ENCODE results near the gene KSR1. TPM values are rescaled to one million over a fixed set of nuclear protein-coding genes. Genes with fewer than 3 reads are reported as not detected.
A peak's percentile ranks its signal among the peaks of the same experiment; 100 is the strongest.

The KSR1 gene
- total RNA-seq, 1 donor from 2014 or later: 90.2 TPM

GRCh38 chr17:27540318-27541101, 84.3 kb downstream of the KSR1 start:
- no peak overlapping the region for H3K4me3 Mint-ChIP-seq (ENCODE audit: unreplicated experiment)
- Histone ChIP-seq H3K4me2 (ENCODE audit: low read length) (peak overlapping the region; percentile 60), H3K9ac (ENCODE audit: low read length) (peak overlapping the region; percentile 66), H3K4me3 (ENCODE audit: insufficient read depth, low read depth, low read length) (no peak overlapping the region), H3K4me1 (ENCODE audit: insufficient read depth, low read length) (peaks cover 56% of the 10 kb centered on the region), H3K27me3 (ENCODE audit: insufficient read depth, low read length) (no peaks in the 10 kb centered on the region), H2AFZ (ENCODE audit: low read depth, low read length) (no peak overlapping the region), H3K79me2 (ENCODE audit: insufficient read depth, low read length) (peaks cover 81% of the 10 kb centered on the region), H3K9me3 (ENCODE audit: insufficient read depth, low read depth, low read length) (no peaks in the 10 kb centered on the region), H3K36me3 (ENCODE audit: insufficient read depth, low read length) (no peaks in the 10 kb centered on the region), H3K27ac (ENCODE audit: low read depth, low read length) (peak overlapping the region; percentile 73), H4K20me1 (ENCODE audit: insufficient read depth, low read length) (peaks cover 64% of the 10 kb centered on the region)
- H3K27ac Mint-ChIP-seq (ENCODE audit: unreplicated experiment): peak overlapping the region; percentile 78
- peaks cover 61% of the 10 kb centered on the region for H3K4me1 Mint-ChIP-seq (ENCODE audit: low read depth, unreplicated experiment)
- DNase-seq (ENCODE audit: low read depth) (peak; percentile 100), FAIRE-seq (no peak)
- peaks cover 4% of the 10 kb centered on the region for H3K36me3 Mint-ChIP-seq (ENCODE audit: low read depth, unreplicated experiment)
- no peaks in the 10 kb centered on the region for H3K9me3 Mint-ChIP-seq (ENCODE audit: unreplicated experiment)
- TF ChIP-seq CTCF (IDR thresholded peaks at IDR 0.05; ENCODE audit: insufficient read depth, low read depth, low read length) (no peak), EZH2 (IDR thresholded peaks at IDR 0.05; ENCODE audit: insufficient read depth, low read length) (no peak)
- no peaks in the 10 kb centered on the region for H3K27me3 Mint-ChIP-seq (ENCODE audit: low read depth, unreplicated experiment)

GRCh38 chr17:27541301-27542023, 85.2 kb downstream of the KSR1 start:
- no peak overlapping the region for H3K27ac ChIP-seq (ENCODE audit: low read depth, low read length)
- no peak overlapping the region for H3K4me2 ChIP-seq (ENCODE audit: low read length)
- no peaks in the 10 kb centered on the region for H3K36me3 ChIP-seq (ENCODE audit: insufficient read depth, low read length)
- H3K79me2 ChIP-seq (ENCODE audit: insufficient read depth, low read length): peaks cover 81% of the 10 kb centered on the region
- Mint-ChIP-seq H3K27ac (ENCODE audit: unreplicated experiment) (peak overlapping the region; percentile 20), H3K27me3 (ENCODE audit: low read depth, unreplicated experiment) (no peaks in the 10 kb centered on the region), H3K4me3 (ENCODE audit: unreplicated experiment) (peak overlapping the region; percentile 30), H3K9me3 (ENCODE audit: unreplicated experiment) (no peaks in the 10 kb centered on the region), H3K4me1 (ENCODE audit: low read depth, unreplicated experiment) (peaks cover 61% of the 10 kb centered on the region), H3K36me3 (ENCODE audit: low read depth, unreplicated experiment) (peaks cover 8% of the 10 kb centered on the region)
- peaks cover 57% of the 10 kb centered on the region for H3K4me1 ChIP-seq (ENCODE audit: insufficient read depth, low read length)
- H3K9me3 ChIP-seq (ENCODE audit: insufficient read depth, low read depth, low read length): no peaks in the 10 kb centered on the region
- TF ChIP-seq CTCF (IDR thresholded peaks at IDR 0.05; ENCODE audit: insufficient read depth, low read depth, low read length) (no peak), EZH2 (IDR thresholded peaks at IDR 0.05; ENCODE audit: insufficient read depth, low read length) (no peak)
- no peak overlapping the region for H3K4me3 ChIP-seq (ENCODE audit: insufficient read depth, low read depth, low read length)
- H3K27me3 ChIP-seq (ENCODE audit: insufficient read depth, low read length): no peaks in the 10 kb centered on the region
- H2AFZ ChIP-seq (ENCODE audit: low read depth, low read length): no peak overlapping the region
- peaks cover 73% of the 10 kb centered on the region for H4K20me1 ChIP-seq (ENCODE audit: insufficient read depth, low read length)
- FAIRE-seq: no peak
- H3K9ac ChIP-seq (ENCODE audit: low read length): no peak overlapping the region
- no peak for DNase-seq (ENCODE audit: low read depth)
